ENCODE data around the gene SLC6A17.

GRCh38 chr1:110197905-110198629 lies 47.8 kb downstream of the SLC6A17 start:
- TF ChIP-seq, protein P1, sequence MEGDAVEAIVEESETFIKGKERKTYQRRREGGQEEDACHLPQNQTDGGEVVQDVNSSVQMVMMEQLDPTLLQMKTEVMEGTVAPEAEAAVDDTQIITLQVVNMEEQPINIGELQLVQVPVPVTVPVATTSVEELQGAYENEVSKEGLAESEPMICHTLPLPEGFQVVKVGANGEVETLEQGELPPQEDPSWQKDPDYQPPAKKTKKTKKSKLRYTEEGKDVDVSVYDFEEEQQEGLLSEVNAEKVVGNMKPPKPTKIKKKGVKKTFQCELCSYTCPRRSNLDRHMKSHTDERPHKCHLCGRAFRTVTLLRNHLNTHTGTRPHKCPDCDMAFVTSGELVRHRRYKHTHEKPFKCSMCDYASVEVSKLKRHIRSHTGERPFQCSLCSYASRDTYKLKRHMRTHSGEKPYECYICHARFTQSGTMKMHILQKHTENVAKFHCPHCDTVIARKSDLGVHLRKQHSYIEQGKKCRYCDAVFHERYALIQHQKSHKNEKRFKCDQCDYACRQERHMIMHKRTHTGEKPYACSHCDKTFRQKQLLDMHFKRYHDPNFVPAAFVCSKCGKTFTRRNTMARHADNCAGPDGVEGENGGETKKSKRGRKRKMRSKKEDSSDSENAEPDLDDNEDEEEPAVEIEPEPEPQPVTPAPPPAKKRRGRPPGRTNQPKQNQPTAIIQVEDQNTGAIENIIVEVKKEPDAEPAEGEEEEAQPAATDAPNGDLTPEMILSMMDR (conservative IDR thresholded peaks at IDR 0.05; ENCODE audit: low read length) = no peak
- TF ChIP-seq EZH2phosphoT487 (IDR thresholded peaks at IDR 0.05; ENCODE audit: borderline replicate concordance) = no peak
